HG02973 (cell line): ENCODE data around the gene TSPAN13.

Source experiments
- ATAC-seq: cut with Tn5 transposase; IDR thresholded peaks from one replicate; pipeline ENCODE4 v1.9.1; 2021; ENCODE audit warnings: moderate library complexity; ENCODE audit not compliant: unreplicated experiment

Gene TSPAN13

DNA sequence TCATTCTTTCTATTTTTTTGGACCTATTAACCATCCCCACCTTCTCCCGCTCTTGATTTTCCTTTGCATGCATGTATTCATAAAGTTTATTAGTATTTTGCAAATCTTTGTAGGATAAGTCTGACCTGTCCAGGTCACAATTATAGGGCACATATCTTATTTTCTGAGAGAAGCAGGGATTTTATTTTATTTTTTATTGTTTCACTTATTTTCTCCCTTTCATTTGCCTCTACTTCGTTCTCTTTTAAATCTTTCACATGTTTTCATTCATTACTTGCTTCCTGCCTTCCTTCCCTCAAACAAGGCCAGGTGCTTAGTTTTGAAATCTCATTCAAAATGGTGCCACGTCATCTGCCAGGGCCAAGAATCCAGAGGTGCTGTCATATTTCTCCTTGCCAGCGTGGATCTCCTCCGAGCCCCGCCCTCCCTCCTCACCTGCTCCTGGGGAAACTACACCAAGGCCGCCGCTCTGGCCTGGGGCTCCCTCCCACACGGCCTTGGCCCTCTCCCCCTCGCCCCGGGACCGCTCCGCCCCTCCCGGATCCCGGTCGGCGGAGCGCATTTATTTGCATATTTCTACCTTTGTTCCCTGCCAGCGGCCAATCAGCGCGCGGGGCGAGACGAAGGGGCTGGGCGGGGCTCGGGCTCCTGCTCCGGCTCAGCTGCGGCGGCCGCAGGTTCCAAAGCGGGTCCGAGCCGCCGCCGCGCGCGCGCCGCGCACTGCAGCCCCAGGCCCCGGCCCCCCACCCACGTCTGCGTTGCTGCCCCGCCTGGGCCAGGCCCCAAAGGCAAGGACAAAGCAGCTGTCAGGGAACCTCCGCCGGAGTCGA is at the start of gene TSPAN13:
TSS of gene TSPAN13 (plus strand) at position 654 of the 830 bp plus-strand sequence. CDS start 213 bp downstream, outside the sequence.
- ATAC-seq, result no peak

DNA sequence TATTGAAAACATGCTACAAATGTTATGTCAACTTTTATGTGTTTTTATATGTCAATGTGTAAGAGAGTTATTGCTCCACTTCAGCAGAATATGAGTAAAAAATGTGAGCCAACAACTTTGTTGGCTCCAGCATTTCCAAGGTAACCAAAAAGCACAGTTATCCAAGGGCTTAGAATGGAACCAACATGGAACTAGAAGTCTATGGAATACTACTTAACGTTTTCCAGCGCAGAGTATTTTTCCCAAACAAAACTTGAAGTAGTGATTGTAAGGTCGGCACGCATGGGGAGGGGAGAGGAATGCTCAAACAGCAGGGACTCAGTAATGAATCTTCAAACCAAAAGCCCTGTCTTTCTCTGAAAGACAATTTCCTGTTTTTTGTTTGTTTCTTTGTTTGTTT is 45.0 kb upstream of the TSPAN13 start:
- no peak for ATAC-seq

- ATAC-seq, result no peak
These were observed 44.6 kb upstream of the TSPAN13 start for GRCh38 chr7:16708980-16709379.

DNA sequence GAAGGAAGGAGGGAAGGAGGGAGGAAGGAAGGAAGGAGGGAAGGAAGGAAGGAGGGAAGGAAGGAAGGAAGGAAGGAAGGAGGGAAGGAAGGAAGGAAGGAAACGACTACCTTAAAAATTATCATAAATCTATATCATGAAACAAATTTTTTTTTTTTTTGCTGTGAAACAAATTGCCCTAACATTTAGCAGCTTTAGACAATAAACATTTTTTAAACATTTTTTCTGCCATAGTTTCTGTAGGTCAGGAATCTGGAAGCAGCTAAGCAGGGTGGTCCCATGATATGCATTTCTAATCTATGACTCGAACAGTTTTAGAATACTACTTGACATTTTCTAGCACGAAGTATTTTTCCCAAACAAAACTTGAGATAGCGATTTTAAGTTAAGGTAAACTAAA is 42.9 kb upstream of the TSPAN13 start:
- ATAC-seq, result no peak

GRCh38 chr7:16711730-16712129 is 41.8 kb upstream of the TSPAN13 start:
- no peak for ATAC-seq

- no peak for ATAC-seq
These were observed 40.6 kb upstream of the TSPAN13 start for GRCh38 chr7:16712916-16713315.

- ATAC-seq, result no peak
These were observed 37.6 kb upstream of the TSPAN13 start for GRCh38 chr7:16715928-16716327.

- ATAC-seq, result no peak
These were observed 35.4 kb upstream of the TSPAN13 start for GRCh38 chr7:16718111-16718656.

DNA sequence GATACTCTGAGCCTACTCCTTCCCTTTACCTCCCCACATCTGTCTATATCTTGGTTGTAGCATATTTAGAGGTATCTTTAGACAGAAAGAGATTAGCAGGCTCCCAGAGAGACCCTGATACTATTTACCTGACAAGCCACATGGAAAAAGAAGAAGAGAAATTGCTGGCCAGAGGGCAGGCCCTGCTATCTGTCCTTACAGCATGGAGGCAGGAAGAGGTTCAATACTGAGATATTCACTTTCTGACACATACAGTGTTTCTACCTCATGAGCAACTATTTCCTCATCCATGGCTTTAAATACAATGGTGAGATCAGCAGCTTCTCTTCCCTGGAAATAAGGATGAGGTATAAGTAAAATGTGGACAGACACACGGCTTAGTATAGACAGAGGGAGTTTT is 33.9 kb upstream of the TSPAN13 start:
- ATAC-seq, result no peak

DNA sequence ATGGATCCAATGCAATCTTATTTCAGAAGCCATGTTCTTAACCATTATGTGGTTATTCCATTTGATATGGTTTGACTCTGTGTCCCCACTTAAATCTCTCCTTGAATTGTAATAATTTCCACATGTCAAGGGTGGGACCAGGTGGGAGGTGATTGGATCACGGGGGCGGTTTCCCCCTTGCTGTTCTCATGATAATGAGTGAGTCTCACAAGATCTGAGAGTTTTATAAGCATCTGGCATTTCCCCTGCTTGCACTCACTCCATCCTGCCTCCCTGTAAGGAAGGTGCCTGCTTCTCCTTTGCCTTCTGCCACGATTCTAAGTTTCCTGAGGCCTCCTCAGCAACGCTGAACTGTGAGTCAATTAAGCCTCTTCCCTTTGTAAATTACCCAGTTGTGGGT is 32.0 kb upstream of the TSPAN13 start:
- ATAC-seq, result no peak

DNA sequence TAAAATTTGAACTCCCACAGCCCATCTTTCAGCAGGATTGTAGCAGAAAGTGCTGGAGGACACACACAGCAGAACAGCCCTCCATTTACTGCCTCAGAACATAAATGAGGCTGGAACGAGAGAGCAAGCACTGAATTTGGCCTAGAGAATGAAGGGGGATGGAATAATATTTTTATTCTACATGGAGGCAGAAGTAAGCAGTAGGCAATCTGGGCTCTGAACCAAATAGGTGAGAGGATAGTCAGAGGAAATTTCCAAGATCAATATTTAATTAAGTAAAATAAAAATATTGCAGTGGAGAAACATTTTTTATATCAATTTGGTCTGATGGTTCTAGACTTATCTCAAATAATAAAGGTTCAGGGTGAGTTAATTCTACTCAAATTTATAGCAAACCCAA is 29.2 kb upstream of the TSPAN13 start:
- ATAC-seq, result no peak

DNA sequence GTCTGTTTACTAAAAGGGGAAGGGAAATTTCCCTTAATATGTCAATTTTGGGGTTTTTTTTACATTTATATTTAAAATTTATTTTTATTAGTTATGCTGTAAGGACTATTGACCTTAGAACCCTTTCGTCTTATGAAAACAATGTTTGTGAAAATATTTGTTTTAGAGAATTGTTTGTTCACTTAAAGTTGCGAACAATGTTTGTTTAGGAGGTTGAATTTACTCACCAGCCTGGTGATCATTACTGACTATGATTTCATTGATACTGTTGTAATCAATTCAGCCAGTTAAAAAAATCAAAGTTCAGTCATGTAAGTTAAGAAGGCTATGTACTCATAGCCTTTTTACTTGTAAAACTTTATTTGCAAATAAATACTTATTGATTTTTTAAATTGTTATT is 27.4 kb upstream of the TSPAN13 start:
- ATAC-seq, result no peak

DNA sequence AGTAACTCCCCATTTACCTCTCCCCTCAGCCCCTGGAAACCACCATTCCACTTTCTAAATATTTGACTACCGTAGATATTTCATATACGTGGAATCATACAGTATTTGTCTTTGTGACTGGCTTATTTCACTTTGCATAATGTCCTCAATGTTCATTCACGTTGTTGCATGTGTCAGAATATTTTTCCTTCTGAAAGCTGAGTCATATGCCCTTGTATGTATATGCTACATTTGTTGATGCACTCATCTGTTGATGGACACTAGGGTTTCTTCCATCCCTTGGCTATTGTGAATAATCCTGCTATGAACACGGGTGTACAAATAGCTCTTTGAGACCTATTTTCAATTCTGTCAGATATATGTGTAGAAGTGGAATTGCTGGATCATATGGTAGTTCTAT is 25.8 kb upstream of the TSPAN13 start:
- ATAC-seq, result no peak

DNA sequence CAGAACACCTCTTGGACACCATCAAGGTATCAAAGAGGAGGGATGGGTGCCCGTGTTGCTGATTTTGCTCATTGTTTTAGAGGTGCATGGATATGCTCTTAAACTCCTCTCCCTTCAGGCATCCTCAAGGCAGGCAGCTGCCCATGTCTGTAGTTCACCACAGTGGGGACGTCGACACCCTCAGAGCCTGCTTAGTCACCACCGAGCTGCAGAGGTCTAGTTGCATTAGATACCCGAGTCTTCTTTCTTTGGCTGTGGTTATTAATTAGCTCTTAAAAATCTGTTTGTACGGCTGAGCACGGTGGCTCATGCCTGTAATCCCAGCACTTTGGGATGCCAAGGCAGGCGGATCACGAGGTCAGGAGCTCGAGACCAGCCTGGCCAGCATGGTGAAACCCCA is 24.7 kb upstream of the TSPAN13 start:
- ATAC-seq, result no peak

- no peak for ATAC-seq
These were observed 24.0 kb upstream of the TSPAN13 start for GRCh38 chr7:16729541-16729940.

DNA sequence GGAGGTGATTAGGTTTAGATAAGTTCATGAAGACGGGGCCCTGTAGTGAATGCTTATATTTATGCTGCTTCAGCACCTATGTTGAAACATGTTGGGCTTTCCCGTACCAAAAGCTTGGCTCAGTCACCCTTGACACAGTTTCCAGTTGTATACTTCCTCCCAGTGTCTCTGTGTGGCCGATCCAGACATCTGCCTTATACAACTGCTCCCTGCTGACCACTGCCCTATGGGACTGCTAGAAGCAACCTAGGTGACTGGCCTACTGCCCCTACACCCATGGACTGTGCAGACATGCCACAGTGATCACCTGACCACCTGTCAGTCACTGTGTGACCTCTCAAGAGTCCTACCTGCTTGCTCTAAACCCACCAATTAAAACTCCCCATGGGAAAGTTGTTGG is 22.6 kb upstream of the TSPAN13 start:
- no peak for ATAC-seq

DNA sequence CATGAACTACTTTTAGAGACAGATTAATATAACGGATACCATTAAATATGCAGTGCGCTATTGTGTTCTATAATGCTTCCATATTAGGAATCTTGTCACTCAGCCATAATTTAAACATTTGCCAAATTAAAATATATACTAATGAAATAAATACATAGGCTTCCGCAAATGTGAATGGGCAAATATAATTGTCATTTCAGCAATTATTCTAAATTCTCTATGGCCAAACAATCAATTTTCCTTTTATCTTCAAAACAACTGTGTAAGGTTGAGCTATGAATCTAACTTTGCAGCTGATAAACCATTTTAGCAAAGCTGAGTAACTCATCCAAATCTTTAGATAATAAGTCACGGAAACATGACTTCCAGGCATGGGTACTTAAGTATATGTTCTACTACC is 20.7 kb upstream of the TSPAN13 start:
- no peak for ATAC-seq

- no peak for ATAC-seq
These were observed 19.3 kb upstream of the TSPAN13 start for GRCh38 chr7:16734148-16734726.

DNA sequence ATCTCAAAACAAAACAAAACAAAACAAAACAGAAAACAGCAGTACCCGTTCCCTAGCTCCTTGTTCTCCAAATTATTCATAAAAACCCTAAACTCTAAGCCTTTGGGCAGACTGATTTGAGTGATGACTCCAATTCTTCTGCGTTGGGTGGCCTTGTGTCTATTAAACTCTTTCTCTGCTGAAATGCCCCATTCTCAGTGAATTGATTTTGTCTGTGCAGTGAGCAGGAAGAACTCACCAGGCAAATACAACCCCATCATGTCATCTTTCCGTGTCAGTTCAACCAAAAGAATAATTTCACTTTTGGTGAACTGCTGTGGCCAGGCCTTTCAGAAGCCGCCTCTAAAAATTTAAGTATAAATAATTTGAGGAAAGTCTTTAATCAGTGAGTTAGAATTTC is 18.5 kb upstream of the TSPAN13 start:
- no peak for ATAC-seq

DNA sequence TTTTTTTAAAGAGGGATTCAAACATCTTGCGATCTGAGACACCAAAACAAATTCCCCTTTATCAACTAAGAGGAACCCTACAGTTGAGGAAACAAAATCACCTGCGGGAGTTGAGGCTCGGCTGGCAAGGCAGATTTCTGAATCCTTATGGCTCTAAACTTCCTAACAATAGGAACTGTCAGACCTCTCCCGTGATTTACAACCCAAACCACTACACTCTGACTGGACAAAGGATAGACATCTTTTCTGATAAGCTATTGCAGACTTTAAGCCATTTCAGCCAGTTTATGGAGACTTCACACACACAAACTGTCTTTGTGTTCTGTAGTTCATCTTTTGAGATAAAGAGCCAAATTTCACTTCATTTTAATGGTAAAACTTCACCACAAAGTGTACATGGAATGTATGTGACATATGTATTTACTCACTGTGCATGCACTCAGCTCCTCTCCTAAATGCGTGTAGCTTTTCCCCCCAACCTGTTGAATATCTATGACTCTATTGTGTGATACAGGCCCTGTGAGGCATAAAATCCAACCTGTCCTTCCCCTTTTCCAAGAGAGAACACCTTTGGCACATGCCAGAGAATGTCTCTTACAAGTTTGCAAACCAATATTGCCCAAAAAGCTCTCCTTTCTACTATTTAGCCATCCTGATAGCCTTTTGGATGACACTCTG is 15.4 kb upstream of the TSPAN13 start:
- no peak for ATAC-seq

DNA sequence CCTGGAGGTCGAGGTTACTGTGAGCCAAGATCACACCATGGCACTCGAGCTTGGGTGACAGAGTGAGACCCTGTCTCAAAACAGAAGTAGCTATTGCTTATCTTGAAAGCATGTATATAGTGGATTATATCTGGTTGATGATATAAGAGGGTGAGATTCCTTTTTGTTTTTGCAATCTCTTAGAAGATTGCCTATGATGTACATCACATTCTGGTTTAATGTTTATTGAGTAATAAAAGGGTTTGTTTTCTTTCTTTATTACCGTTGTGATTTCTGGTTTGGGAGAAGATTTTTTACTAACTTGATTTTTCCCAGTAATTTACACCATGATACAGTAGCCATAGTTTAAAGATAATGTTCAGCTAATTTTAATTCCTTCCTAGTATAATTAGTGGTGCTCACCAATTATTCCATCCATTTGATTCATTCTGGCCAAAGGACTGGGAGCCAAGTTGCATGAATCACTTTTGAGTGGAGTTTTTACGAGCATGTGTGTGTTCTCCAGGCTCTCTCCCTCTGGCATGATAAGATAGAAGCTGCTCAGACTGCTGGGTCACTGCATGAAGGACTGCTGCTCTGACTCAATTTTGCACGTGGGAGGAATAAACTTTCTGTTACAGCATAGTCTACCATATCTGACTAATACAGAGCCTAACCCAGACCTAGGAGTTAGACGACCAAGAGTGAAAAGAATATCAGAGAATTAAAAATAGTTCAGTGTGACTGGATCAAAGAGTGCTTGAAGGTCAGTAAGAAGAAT is 13.5 kb upstream of the TSPAN13 start:
- no peak for ATAC-seq
